IPS-15b (cell line): ENCODE results near the gene LGALS3.

Source experiments
- H3K27me3 ChIP-seq: one replicate; pipeline ENCODE4 v1.6.1; 2013; ENCODE audit warnings: low read length; ENCODE audit not compliant: control insufficient read depth, insufficient read depth
- H3K36me3 ChIP-seq: one replicate; pipeline ENCODE4 v1.6.1; 2013; ENCODE audit warnings: low read length; ENCODE audit not compliant: control insufficient read depth, insufficient read depth
- H3K4me1 ChIP-seq: one replicate; pipeline ENCODE4 v1.6.1; 2013; ENCODE audit warnings: mild to moderate bottlenecking, low read length; ENCODE audit not compliant: control insufficient read depth, insufficient read depth
- H3K4me3 ChIP-seq: one replicate; pipeline ENCODE4 v1.5.1; 2013; ENCODE audit warnings: low read depth, low read length
- H3K9ac ChIP-seq: one replicate; pipeline ENCODE4 v1.6.1; 2013; ENCODE audit warnings: low read depth, mild to moderate bottlenecking, low read length
- H3K9me3 ChIP-seq: one replicate; pipeline ENCODE4 v1.6.1; 2013; ENCODE audit warnings: mild to moderate bottlenecking, low read length; ENCODE audit not compliant: control insufficient read depth, insufficient read depth

Gene LGALS3

GRCh38 chr14:55101698-55102097, 27.4 kb upstream of the LGALS3 start:
- Histone ChIP-seq H3K9ac (no peak overlapping the region), H3K9me3 (no peaks in the 10 kb centered on the region), H3K4me1 (peaks cover 18% of the 10 kb centered on the region), H3K27me3 (no peaks in the 10 kb centered on the region), H3K36me3 (no peaks in the 10 kb centered on the region), H3K4me3 (no peak overlapping the region)

- Histone ChIP-seq H3K4me1 (peaks cover 18% of the 10 kb centered on the region), H3K9me3 (no peaks in the 10 kb centered on the region), H3K9ac (no peak overlapping the region), H3K4me3 (no peak overlapping the region), H3K27me3 (no peaks in the 10 kb centered on the region), H3K36me3 (no peaks in the 10 kb centered on the region)
These were observed 26.9 kb upstream of the LGALS3 start for GRCh38 chr14:55102141-55102621.

GRCh38 chr14:55103005-55103640, 25.9 kb upstream of the LGALS3 start:
- no peak overlapping the region for H3K4me3 ChIP-seq
- H3K27me3 ChIP-seq = no peaks in the 10 kb centered on the region
- H3K9me3 ChIP-seq = no peaks in the 10 kb centered on the region
- no peak overlapping the region for H3K9ac ChIP-seq
- peaks cover 20% of the 10 kb centered on the region for H3K4me1 ChIP-seq
- no peaks in the 10 kb centered on the region for H3K36me3 ChIP-seq

- Histone ChIP-seq H3K36me3 (no peaks in the 10 kb centered on the region), H3K9ac (no peak overlapping the region), H3K4me1 (peaks cover 21% of the 10 kb centered on the region), H3K27me3 (no peaks in the 10 kb centered on the region), H3K4me3 (no peak overlapping the region), H3K9me3 (no peaks in the 10 kb centered on the region)
These were observed 24.8 kb upstream of the LGALS3 start for GRCh38 chr14:55103971-55104954.

- no peak overlapping the region for H3K9ac ChIP-seq
- H3K4me1 ChIP-seq = peaks cover 21% of the 10 kb centered on the region
- H3K4me3 ChIP-seq = no peak overlapping the region
- no peaks in the 10 kb centered on the region for H3K27me3 ChIP-seq
- no peaks in the 10 kb centered on the region for H3K36me3 ChIP-seq
- H3K9me3 ChIP-seq = no peaks in the 10 kb centered on the region
These were observed 23.1 kb upstream of the LGALS3 start for GRCh38 chr14:55105991-55106390.

- no peak overlapping the region for H3K9ac ChIP-seq
- H3K9me3 ChIP-seq = no peaks in the 10 kb centered on the region
- no peak overlapping the region for H3K4me3 ChIP-seq
- H3K36me3 ChIP-seq = no peaks in the 10 kb centered on the region
- peaks cover 10% of the 10 kb centered on the region for H3K4me1 ChIP-seq
- H3K27me3 ChIP-seq = no peaks in the 10 kb centered on the region
These were observed 21.1 kb upstream of the LGALS3 start for GRCh38 chr14:55107766-55108554.

GRCh38 chr14:55109836-55110235, 19.2 kb upstream of the LGALS3 start:
- H3K27me3 ChIP-seq = no peaks in the 10 kb centered on the region
- no peak overlapping the region for H3K9ac ChIP-seq
- peaks cover 2% of the 10 kb centered on the region for H3K4me1 ChIP-seq
- H3K9me3 ChIP-seq = no peaks in the 10 kb centered on the region
- H3K4me3 ChIP-seq = no peak overlapping the region
- no peaks in the 10 kb centered on the region for H3K36me3 ChIP-seq

- Histone ChIP-seq H3K9me3 (no peaks in the 10 kb centered on the region), H3K4me1 (peaks cover 2% of the 10 kb centered on the region), H3K36me3 (no peaks in the 10 kb centered on the region), H3K4me3 (no peak overlapping the region), H3K9ac (no peak overlapping the region), H3K27me3 (no peaks in the 10 kb centered on the region)
These were observed 17.8 kb upstream of the LGALS3 start for GRCh38 chr14:55111122-55111708.

GRCh38 chr14:55114720-55115119, 14.3 kb upstream of the LGALS3 start:
- Histone ChIP-seq H3K9me3 (no peaks in the 10 kb centered on the region), H3K4me3 (no peak overlapping the region), H3K4me1 (no peaks in the 10 kb centered on the region), H3K36me3 (no peaks in the 10 kb centered on the region), H3K9ac (no peak overlapping the region), H3K27me3 (no peaks in the 10 kb centered on the region)

- H3K36me3 ChIP-seq = no peaks in the 10 kb centered on the region
- H3K4me1 ChIP-seq = no peaks in the 10 kb centered on the region
- peaks cover 4% of the 10 kb centered on the region for H3K27me3 ChIP-seq
- no peak overlapping the region for H3K9ac ChIP-seq
- no peaks in the 10 kb centered on the region for H3K9me3 ChIP-seq
- H3K4me3 ChIP-seq = no peak overlapping the region
These were observed 13.6 kb upstream of the LGALS3 start for GRCh38 chr14:55115460-55115859.

GRCh38 chr14:55115861-55116245, 13.2 kb upstream of the LGALS3 start:
- no peak overlapping the region for H3K4me3 ChIP-seq
- no peak overlapping the region for H3K9ac ChIP-seq
- no peaks in the 10 kb centered on the region for H3K4me1 ChIP-seq
- no peaks in the 10 kb centered on the region for H3K36me3 ChIP-seq
- H3K27me3 ChIP-seq = peaks cover 4% of the 10 kb centered on the region
- no peaks in the 10 kb centered on the region for H3K9me3 ChIP-seq
